ENCODE results near the gene CHD9.

Gene CHD9

DNA sequence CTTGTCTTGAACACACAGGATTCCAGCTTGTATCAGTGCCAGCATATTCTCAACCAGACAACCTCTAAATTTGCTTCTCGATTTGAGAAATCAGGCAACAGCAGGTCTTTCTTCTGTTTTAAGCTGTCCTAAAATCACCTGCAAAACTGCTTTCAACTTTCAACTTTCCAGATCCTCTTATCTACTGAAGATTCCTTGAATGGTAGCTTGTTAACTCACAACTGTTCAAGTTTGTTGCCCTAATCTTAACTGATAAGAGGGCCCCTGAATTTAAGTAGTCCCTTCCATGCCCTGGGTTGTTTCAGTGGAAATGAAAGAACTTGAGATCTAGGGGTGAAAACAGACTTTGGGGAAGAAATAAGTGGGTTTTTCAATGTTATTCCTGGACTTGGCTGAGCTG lies 57.2 kb downstream of the CHD9 start (continued):
- TF ChIP-seq ZFP30 (CRISPR knock-in tag; IDR thresholded peaks at IDR 0.05) (no peak), ISL1 (CRISPR knock-in tag; IDR thresholded peaks at IDR 0.05) (no peak), CSDC2 (CRISPR knock-in tag; IDR thresholded peaks at IDR 0.05) (no peak), TCF4 (CRISPR knock-in tag; IDR thresholded peaks at IDR 0.05; ENCODE audit: borderline replicate concordance) (no peak)

DNA sequence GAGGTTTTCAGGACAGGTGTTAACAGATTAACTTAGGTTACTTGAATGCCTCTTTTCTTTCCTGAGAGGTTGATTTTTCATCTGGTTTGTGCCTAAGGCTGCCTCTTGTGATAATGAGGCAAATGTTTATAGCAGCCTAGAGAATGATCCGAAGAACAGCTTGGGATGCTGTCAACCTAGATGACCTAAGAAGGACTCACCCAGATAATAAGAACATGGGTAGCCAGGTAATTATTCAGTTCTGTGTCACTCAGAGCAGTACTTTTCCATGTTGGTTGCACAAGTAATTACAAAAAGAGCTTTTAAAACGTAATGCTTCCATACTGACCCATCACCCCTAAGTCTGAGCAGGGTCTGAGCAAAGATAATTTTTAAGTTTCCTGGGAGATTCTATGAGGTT lies 60.3 kb downstream of the CHD9 start:
- TF ChIP-seq, protein P1, sequence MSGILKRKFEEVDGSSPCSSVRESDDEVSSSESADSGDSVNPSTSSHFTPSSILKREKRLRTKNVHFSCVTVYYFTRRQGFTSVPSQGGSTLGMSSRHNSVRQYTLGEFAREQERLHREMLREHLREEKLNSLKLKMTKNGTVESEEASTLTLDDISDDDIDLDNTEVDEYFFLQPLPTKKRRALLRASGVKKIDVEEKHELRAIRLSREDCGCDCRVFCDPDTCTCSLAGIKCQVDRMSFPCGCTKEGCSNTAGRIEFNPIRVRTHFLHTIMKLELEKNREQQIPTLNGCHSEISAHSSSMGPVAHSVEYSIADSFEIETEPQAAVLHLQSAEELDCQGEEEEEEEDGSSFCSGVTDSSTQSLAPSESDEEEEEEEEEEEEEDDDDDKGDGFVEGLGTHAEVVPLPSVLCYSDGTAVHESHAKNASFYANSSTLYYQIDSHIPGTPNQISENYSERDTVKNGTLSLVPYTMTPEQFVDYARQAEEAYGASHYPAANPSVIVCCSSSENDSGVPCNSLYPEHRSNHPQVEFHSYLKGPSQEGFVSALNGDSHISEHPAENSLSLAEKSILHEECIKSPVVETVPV (CRISPR knock-in tag; IDR thresholded peaks at IDR 0.05), result no peak
- TF ChIP-seq GLIS3 (CRISPR knock-in tag; IDR thresholded peaks at IDR 0.05) (no peak), ZNF8 (CRISPR knock-in tag; IDR thresholded peaks at IDR 0.05) (no peak), SNAI2 (CRISPR knock-in tag; IDR thresholded peaks at IDR 0.05) (no peak), CSDC2 (CRISPR knock-in tag; IDR thresholded peaks at IDR 0.05) (no peak), ISL1 (CRISPR knock-in tag; IDR thresholded peaks at IDR 0.05) (no peak), ARNTL (CRISPR knock-in tag; IDR thresholded peaks at IDR 0.05; ENCODE audit: borderline replicate concordance, low read depth) (no peak), ZC3H10 (CRISPR knock-in tag; IDR thresholded peaks at IDR 0.05) (no peak), ESRRG (CRISPR knock-in tag; IDR thresholded peaks at IDR 0.05) (no peak)
- TF ChIP-seq, protein P2, sequence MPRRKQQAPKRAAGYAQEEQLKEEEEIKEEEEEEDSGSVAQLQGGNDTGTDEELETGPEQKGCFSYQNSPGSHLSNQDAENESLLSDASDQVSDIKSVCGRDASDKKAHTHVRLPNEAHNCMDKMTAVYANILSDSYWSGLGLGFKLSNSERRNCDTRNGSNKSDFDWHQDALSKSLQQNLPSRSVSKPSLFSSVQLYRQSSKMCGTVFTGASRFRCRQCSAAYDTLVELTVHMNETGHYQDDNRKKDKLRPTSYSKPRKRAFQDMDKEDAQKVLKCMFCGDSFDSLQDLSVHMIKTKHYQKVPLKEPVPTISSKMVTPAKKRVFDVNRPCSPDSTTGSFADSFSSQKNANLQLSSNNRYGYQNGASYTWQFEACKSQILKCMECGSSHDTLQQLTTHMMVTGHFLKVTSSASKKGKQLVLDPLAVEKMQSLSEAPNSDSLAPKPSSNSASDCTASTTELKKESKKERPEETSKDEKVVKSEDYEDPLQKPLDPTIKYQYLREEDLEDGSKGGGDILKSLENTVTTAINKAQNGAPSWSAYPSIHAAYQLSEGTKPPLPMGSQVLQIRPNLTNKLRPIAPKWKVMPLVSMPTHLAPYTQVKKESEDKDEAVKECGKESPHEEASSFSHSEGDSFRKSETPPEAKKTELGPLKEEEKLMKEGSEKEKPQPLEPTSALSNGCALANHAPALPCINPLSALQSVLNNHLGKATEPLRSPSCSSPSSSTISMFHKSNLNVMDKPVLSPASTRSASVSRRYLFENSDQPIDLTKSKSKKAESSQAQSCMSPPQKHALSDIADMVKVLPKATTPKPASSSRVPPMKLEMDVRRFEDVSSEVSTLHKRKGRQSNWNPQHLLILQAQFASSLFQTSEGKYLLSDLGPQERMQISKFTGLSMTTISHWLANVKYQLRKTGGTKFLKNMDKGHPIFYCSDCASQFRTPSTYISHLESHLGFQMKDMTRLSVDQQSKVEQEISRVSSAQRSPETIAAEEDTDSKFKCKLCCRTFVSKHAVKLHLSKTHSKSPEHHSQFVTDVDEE (CRISPR knock-in tag; IDR thresholded peaks at IDR 0.05), result no peak
- TF ChIP-seq, protein P3, sequence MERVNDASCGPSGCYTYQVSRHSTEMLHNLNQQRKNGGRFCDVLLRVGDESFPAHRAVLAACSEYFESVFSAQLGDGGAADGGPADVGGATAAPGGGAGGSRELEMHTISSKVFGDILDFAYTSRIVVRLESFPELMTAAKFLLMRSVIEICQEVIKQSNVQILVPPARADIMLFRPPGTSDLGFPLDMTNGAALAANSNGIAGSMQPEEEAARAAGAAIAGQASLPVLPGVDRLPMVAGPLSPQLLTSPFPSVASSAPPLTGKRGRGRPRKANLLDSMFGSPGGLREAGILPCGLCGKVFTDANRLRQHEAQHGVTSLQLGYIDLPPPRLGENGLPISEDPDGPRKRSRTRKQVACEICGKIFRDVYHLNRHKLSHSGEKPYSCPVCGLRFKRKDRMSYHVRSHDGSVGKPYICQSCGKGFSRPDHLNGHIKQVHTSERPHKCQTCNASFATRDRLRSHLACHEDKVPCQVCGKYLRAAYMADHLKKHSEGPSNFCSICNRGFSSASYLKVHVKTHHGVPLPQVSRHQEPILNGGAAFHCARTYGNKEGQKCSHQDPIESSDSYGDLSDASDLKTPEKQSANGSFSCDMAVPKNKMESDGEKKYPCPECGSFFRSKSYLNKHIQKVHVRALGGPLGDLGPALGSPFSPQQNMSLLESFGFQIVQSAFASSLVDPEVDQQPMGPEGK (CRISPR knock-in tag; IDR thresholded peaks at IDR 0.05; ENCODE audit: borderline replicate concordance), result no peak
- TF ChIP-seq, protein P4, sequence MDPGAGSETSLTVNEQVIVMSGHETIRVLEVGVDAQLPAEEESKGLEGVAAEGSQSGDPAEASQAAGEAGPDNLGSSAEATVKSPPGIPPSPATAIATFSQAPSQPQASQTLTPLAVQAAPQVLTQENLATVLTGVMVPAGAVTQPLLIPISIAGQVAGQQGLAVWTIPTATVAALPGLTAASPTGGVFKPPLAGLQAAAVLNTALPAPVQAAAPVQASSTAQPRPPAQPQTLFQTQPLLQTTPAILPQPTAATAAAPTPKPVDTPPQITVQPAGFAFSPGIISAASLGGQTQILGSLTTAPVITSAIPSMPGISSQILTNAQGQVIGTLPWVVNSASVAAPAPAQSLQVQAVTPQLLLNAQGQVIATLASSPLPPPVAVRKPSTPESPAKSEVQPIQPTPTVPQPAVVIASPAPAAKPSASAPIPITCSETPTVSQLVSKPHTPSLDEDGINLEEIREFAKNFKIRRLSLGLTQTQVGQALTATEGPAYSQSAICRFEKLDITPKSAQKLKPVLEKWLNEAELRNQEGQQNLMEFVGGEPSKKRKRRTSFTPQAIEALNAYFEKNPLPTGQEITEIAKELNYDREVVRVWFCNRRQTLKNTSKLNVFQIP (CRISPR knock-in tag; IDR thresholded peaks at IDR 0.05; ENCODE audit: borderline replicate concordance, low read depth), result no peak

DNA sequence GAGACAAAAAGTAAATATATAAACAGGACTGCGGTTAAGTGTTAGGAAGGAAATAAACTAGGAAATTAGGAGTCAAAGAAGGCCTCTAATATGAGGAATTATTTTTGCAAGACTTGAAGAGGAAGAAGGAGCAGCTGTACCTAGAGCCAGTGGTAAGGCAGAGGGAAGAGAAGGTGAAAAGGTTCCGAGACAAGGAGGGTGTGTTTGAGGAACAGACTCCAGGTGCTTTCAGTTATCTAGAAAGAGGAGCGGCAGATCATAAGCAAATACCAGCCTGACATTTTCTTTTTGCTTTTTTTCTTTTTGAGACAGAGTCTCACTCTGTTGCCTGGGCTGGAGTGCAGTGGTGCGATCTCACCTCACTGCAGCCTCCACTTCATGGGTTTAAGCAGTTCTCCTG lies 61.0 kb downstream of the CHD9 start:
- ATAC-seq, result no peak

More for the DNA sequence above, 60.3 kb downstream of the CHD9 start:
- ATAC-seq, result no peak

DNA sequence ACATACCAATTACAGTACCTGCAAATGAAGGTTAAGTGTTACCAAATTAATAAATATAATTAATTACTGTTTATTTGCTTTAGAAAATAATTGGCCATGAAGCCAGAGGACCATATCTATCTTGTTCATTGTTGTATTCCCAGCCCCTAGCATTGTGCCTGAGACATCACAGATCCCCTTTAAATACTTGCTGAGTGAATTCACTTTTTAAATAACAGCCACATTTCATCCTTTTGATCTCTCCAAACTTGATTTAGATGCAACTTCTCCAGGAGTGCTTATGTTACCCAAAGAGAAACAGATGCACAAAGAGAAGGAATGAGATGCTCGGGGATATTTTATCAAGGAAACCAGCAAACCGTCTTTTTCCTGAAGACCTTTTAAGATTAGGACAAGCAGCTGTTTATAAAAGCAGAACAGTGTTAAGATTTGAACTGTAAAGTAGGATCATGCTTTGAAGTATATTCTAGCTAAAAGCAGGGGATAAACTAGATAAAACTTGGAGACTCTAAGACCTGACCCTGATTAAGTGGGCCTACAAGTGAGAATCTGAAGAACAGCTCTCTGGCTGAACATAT lies 66.3 kb downstream of the CHD9 start:
- TF ChIP-seq ZC3H10 (CRISPR knock-in tag; IDR thresholded peaks at IDR 0.05) (no peak), ESRRG (CRISPR knock-in tag; IDR thresholded peaks at IDR 0.05) (no peak), CSDC2 (CRISPR knock-in tag; IDR thresholded peaks at IDR 0.05) (no peak), ZFP30 (CRISPR knock-in tag; IDR thresholded peaks at IDR 0.05) (no peak), ISL1 (CRISPR knock-in tag; IDR thresholded peaks at IDR 0.05) (peak; percentile 51)
- no peak; the same call in 2 of the 3 replicates for ATAC-seq

More for the DNA sequence above, 61.0 kb downstream of the CHD9 start:
- TF ChIP-seq, protein P3 (CRISPR knock-in tag; IDR thresholded peaks at IDR 0.05; ENCODE audit: borderline replicate concordance), result no peak
- TF ChIP-seq ZNF70 (CRISPR knock-in tag; IDR thresholded peaks at IDR 0.05) (no peak), ISL1 (CRISPR knock-in tag; IDR thresholded peaks at IDR 0.05) (no peak), SNAI2 (CRISPR knock-in tag; IDR thresholded peaks at IDR 0.05) (no peak), ZFP30 (CRISPR knock-in tag; IDR thresholded peaks at IDR 0.05) (no peak), ZNF8 (CRISPR knock-in tag; IDR thresholded peaks at IDR 0.05) (no peak)

Measured in SK-N-SH treated with all-trans-retinoic acid at 6 μM for 48 hours (cell line).